ENCODE data around the gene UBAC2. TPM values are rescaled to one million over a fixed set of nuclear protein-coding genes. Genes with fewer than 3 reads are reported as not detected.

UBAC2 gene
- polyA plus RNA-seq, 4 donors = 56.2 to 92.6 (median 76.0) TPM

DNA sequence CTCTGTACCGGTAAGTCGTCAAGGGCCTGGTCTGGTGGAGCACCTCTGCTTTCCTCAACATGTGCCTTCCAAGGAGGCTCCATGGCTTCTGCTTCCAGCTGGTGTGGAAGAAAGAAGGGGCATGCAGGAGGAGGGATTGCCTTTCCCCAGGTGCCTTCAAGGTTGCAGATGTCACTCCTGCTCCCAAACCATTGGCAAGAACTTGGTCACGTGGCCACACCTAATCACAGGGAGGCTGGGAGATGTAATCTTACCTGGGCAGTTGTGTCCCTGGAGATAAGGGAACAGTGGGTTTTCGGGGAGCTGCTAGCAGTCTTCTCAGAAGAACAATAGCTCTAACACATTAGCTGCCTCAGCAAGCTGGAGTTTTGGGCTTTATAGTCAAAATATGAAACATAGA is 67.3 kb downstream of the UBAC2 start:
- FAIRE-seq = no peak
- Histone ChIP-seq H3K27ac (ENCODE audit: low read depth in 1 of 3, low read length in 2 of 3) (no peak overlapping the region), H3K9me3 (ENCODE audit: control insufficient read depth in 2 of 2, insufficient read depth in 1 of 2, low read depth in 1 of 2, low read length in 1 of 2) (peaks cover 0 to 9% of the 10 kb centered on the region in 2 donors), H3K4me1 (ENCODE audit: control insufficient read depth in 3 of 3, insufficient read depth in 2 of 3, low read depth in 1 of 3, low read length in 2 of 3) (no peaks in the 10 kb centered on the region), H3K4me3 (ENCODE audit: low read depth in 1 of 3, low read length in 3 of 3) (no peak overlapping the region), H3K27me3 (ENCODE audit: control insufficient read depth in 3 of 3, insufficient read depth in 3 of 3, low read length in 3 of 3) (no peaks in the 10 kb centered on the region), H3K36me3 (ENCODE audit: control insufficient read depth in 3 of 3, insufficient read depth in 2 of 3, low read depth in 1 of 3, low read length in 3 of 3) (peaks cover 0 to 13% (median 1%) of the 10 kb centered on the region in 3 donors)
- WGBS, 3 donors = 79 to 83% (median 82%) methylated on average over 4 of the region's 4 CpGs
- DNase-seq = no peak

DNA sequence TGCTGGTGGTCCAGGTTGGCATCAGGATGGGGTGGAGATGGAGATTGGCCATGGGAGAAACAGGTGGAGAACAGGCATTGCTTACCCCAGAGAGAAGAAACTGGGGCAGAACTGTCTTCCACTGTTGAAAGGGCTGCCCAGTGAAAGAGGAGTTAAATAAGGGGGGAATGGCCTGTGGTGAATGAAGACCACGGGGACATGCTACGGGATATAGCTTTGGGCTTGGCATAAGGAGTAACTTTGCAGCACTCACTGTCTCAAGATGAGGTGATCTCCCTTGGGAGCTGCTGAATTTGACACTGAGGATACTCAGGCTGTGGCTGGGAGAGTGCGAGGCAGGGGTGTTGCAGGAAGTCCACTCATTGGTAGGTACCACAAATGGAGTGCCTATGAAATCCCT is 68.2 kb downstream of the UBAC2 start:
- FAIRE-seq = no peak
- H3K27ac ChIP-seq (ENCODE audit: low read depth in 1 of 3, low read length in 2 of 3) = no peak overlapping the region
- 87 to 98% (median 89%) methylated on average over 3 of the region's 3 CpGs for WGBS, 3 donors
- H3K36me3 ChIP-seq (ENCODE audit: control insufficient read depth in 3 of 3, insufficient read depth in 2 of 3, low read depth in 1 of 3, low read length in 3 of 3) = peaks cover 0 to 13% (median 1%) of the 10 kb centered on the region in 3 donors
- no peak for DNase-seq
- peaks cover 0 to 9% of the 10 kb centered on the region in 2 donors for H3K9me3 ChIP-seq (ENCODE audit: control insufficient read depth in 2 of 2, insufficient read depth in 1 of 2, low read depth in 1 of 2, low read length in 1 of 2)
- no peaks in the 10 kb centered on the region for H3K27me3 ChIP-seq (ENCODE audit: control insufficient read depth in 3 of 3, insufficient read depth in 3 of 3, low read length in 3 of 3)
- H3K4me3 ChIP-seq (ENCODE audit: low read depth in 1 of 3, low read length in 3 of 3) = no peak overlapping the region
- H3K4me1 ChIP-seq (ENCODE audit: control insufficient read depth in 3 of 3, insufficient read depth in 2 of 3, low read depth in 1 of 3, low read length in 2 of 3) = no peaks in the 10 kb centered on the region

DNA sequence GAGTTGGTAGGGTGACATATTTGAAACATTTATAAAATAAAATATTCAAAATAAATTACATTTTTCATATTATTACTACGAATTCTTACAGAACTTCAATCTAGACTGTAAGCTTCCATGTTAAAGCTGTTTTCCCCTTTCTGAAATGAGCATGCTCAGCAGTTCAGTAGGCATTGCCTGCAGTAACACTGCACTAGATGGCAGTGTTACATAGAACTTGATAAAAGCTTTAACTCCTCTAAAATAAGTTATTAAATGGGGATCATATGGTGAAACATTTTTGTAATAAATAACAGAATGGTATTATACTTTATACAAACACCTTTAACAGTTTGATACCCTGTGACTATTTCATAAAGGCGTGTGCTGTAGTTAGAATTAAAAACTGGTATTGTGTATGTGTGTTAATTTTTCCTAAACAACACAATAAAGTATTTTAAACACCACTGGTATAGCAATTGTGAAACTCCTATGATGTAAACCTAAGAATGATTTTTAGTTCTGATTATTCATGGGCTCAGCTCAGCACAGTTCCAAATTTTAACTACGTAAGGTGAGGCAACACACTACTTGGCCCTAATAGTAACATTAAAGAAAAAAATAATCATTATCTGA is 69.1 kb downstream of the UBAC2 start:
- peak; percentile 36 for FAIRE-seq
- no peaks in the 10 kb centered on the region for H3K4me1 ChIP-seq (ENCODE audit: control insufficient read depth in 3 of 3, insufficient read depth in 2 of 3, low read depth in 1 of 3, low read length in 2 of 3)

DNA sequence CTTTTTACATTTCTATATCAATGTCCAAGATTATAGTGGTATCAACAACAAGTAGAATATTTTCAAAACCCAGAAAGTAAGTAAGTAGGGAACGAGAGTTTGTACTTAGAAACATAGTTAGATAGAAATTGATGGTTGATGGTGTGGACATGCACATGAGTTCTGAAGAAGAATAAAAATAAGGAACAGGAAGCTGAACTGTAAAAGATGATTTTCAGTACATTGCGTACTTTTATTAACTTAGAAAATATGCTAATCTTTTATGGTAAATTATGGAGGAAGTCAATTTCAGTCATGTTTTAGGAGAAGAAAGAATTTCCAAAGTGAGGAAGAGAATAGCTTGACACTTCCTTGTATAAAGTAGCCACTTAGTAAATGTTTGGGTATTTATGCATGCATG is 69.9 kb downstream of the UBAC2 start:
- WGBS, 3 donors = 68 to 95% (median 86%) methylated on average over 2 of the region's 2 CpGs
- FAIRE-seq = peak; percentile 15
- Histone ChIP-seq H3K27ac (ENCODE audit: low read depth in 1 of 3, low read length in 2 of 3) (no peak overlapping the region), H3K4me3 (ENCODE audit: low read depth in 1 of 3, low read length in 3 of 3) (no peak overlapping the region), H3K4me1 (ENCODE audit: control insufficient read depth in 3 of 3, insufficient read depth in 2 of 3, low read depth in 1 of 3, low read length in 2 of 3) (no peaks in the 10 kb centered on the region), H3K9me3 (ENCODE audit: control insufficient read depth in 2 of 2, insufficient read depth in 1 of 2, low read depth in 1 of 2, low read length in 1 of 2) (peaks cover 0 to 9% of the 10 kb centered on the region in 2 donors), H3K27me3 (ENCODE audit: control insufficient read depth in 3 of 3, insufficient read depth in 3 of 3, low read length in 3 of 3) (no peaks in the 10 kb centered on the region), H3K36me3 (ENCODE audit: control insufficient read depth in 3 of 3, insufficient read depth in 2 of 3, low read depth in 1 of 3, low read length in 3 of 3) (peaks cover 0 to 11% (median 0%) of the 10 kb centered on the region in 3 donors)
- no peak for DNase-seq

More for the DNA sequence above, 69.1 kb downstream of the UBAC2 start:
- peak; percentile 50 to 54 for DNase-seq
- Histone ChIP-seq H3K36me3 (ENCODE audit: control insufficient read depth in 3 of 3, insufficient read depth in 2 of 3, low read depth in 1 of 3, low read length in 3 of 3) (peaks cover 0 to 9% (median 1%) of the 10 kb centered on the region in 3 donors), H3K27me3 (ENCODE audit: control insufficient read depth in 3 of 3, insufficient read depth in 3 of 3, low read length in 3 of 3) (no peaks in the 10 kb centered on the region), H3K4me3 (ENCODE audit: low read depth in 1 of 3, low read length in 3 of 3) (no peak overlapping the region), H3K27ac (ENCODE audit: low read depth in 1 of 3, low read length in 2 of 3) (no peak overlapping the region), H3K9me3 (ENCODE audit: control insufficient read depth in 2 of 2, insufficient read depth in 1 of 2, low read depth in 1 of 2, low read length in 1 of 2) (peaks cover 0 to 9% of the 10 kb centered on the region in 2 donors)
- 62 to 80% (median 65%) methylated on average over 3 of the region's 3 CpGs for WGBS, 3 donors

DNA sequence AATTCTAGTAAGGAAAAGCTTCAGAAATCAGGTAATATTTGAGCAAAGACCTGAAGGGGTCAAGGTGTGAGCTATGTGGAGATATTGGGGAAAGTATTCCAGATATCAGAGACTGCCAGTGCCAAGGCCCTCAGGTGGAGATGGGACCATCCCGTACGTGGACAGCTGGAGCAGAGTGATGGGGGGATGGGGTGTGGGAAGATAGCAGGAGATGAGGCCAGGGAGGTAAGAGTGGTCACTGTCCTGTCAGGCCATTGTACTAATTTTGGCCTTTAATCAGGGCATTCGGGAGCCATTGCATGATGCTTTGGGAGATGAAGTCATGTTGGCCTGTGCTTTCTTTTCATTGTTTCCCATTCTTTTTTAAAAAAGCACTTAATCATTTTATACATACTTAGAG is 70.6 kb downstream of the UBAC2 start:
- Histone ChIP-seq H3K9me3 (ENCODE audit: control insufficient read depth in 2 of 2, insufficient read depth in 1 of 2, low read depth in 1 of 2, low read length in 1 of 2) (peaks cover 0 to 9% of the 10 kb centered on the region in 2 donors), H3K27ac (ENCODE audit: low read depth in 1 of 3, low read length in 2 of 3) (peak overlapping the region in 1 of 3 donors; percentile 1), H3K4me1 (ENCODE audit: control insufficient read depth in 3 of 3, insufficient read depth in 2 of 3, low read depth in 1 of 3, low read length in 2 of 3) (no peaks in the 10 kb centered on the region), H3K36me3 (ENCODE audit: control insufficient read depth in 3 of 3, insufficient read depth in 2 of 3, low read depth in 1 of 3, low read length in 3 of 3) (peaks cover 0 to 12% (median 0%) of the 10 kb centered on the region in 3 donors), H3K27me3 (ENCODE audit: control insufficient read depth in 3 of 3, insufficient read depth in 3 of 3, low read length in 3 of 3) (no peaks in the 10 kb centered on the region), H3K4me3 (ENCODE audit: low read depth in 1 of 3, low read length in 3 of 3) (no peak overlapping the region)
- FAIRE-seq (no peak), DNase-seq (no peak)
- WGBS, 3 donors = 80 to 94% (median 86%) methylated on average over 3 of the region's 3 CpGs

DNA sequence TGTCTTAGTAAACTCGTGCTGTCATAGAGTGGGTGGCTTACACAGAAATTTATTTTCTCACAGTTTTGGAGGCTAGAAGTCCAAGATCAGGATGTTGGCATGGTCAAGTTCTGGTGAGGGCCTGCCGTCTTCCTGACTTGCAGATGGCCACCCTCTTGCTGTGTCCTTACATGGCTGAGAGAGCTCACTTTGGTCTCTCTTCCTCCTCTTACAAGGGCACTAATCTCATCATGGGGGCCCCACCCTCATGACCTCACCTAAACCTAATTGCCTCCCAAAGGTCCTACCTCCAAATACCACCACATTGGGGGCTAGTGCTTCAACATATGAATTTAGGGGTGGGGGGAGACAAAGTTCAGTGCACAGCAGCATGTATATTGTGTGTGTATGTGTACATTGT is 71.8 kb downstream of the UBAC2 start:
- no peaks in the 10 kb centered on the region for H3K27me3 ChIP-seq (ENCODE audit: control insufficient read depth in 3 of 3, insufficient read depth in 3 of 3, low read length in 3 of 3)
- H3K36me3 ChIP-seq (ENCODE audit: control insufficient read depth in 3 of 3, insufficient read depth in 2 of 3, low read depth in 1 of 3, low read length in 3 of 3) = peaks cover 0 to 16% (median 0%) of the 10 kb centered on the region in 3 donors
- FAIRE-seq (no peak), DNase-seq (no peak)
- no peak overlapping the region for H3K4me3 ChIP-seq (ENCODE audit: low read depth in 1 of 3, low read length in 3 of 3)
- no peaks in the 10 kb centered on the region for H3K4me1 ChIP-seq (ENCODE audit: control insufficient read depth in 3 of 3, insufficient read depth in 2 of 3, low read depth in 1 of 3, low read length in 2 of 3)
- peak overlapping the region in 1 of 3 donors; percentile 27 for H3K27ac ChIP-seq (ENCODE audit: low read depth in 1 of 3, low read length in 2 of 3)
- peaks cover 0 to 9% of the 10 kb centered on the region in 2 donors for H3K9me3 ChIP-seq (ENCODE audit: control insufficient read depth in 2 of 2, insufficient read depth in 1 of 2, low read depth in 1 of 2, low read length in 1 of 2)
- WGBS, 3 donors = 96 to 100% (median 97%) methylated on average over 2 of the region's 2 CpGs

DNA sequence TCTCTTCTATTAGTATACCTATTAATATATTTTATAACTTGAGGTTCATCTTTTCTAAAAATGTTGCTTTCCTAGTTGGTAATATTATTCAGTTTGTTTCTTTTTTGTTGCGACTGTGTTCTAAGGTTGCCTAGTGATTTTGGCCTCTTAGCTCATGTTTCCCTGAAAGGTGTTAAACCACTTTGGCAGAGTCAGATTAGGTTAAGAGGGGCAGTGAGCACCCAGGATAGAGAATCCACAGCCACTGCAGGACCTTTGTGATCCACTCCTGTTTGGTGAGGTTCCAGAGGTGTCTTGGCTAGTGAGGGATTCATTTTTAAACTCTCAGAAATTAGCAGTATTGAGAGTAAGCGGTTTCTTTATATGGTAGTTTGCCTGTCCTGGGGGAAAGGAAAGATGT is 72.5 kb downstream of the UBAC2 start:
- FAIRE-seq (no peak), DNase-seq (no peak)
- Histone ChIP-seq H3K4me3 (ENCODE audit: low read depth in 1 of 3, low read length in 3 of 3) (no peak overlapping the region), H3K27ac (ENCODE audit: low read depth in 1 of 3, low read length in 2 of 3) (no peak overlapping the region), H3K27me3 (ENCODE audit: control insufficient read depth in 3 of 3, insufficient read depth in 3 of 3, low read length in 3 of 3) (no peaks in the 10 kb centered on the region), H3K9me3 (ENCODE audit: control insufficient read depth in 2 of 2, insufficient read depth in 1 of 2, low read depth in 1 of 2, low read length in 1 of 2) (peaks cover 0 to 9% of the 10 kb centered on the region in 2 donors), H3K4me1 (ENCODE audit: control insufficient read depth in 3 of 3, insufficient read depth in 2 of 3, low read depth in 1 of 3, low read length in 2 of 3) (no peaks in the 10 kb centered on the region), H3K36me3 (ENCODE audit: control insufficient read depth in 3 of 3, insufficient read depth in 2 of 3, low read depth in 1 of 3, low read length in 3 of 3) (peaks cover 0 to 14% (median under 1%) of the 10 kb centered on the region in 3 donors)
- WGBS, 3 donors = 76 to 94% (median 93%) methylated on average over 2 of the region's 2 CpGs

DNA sequence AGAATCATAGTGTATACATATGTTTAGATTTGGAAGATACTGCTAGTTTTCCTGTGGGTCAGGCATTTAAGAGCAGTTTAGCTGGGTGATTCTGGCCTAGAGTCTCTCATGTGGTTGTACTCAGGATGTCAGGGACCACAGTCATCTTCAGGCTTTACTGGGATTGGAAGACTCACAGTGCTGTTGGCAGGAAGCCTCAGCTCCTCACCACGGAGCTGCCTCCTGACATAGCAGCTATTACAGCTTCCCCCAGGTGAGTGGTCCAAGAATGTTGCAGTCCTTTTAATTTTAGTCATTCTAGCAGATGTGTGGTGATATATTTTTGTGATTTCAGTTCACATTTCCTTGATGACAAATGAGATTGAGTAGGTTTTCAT is 74.4 kb downstream of the UBAC2 start:
- Histone ChIP-seq H3K27me3 (ENCODE audit: control insufficient read depth in 3 of 3, insufficient read depth in 3 of 3, low read length in 3 of 3) (no peaks in the 10 kb centered on the region), H3K27ac (ENCODE audit: low read depth in 1 of 3, low read length in 2 of 3) (peak overlapping the region in 1 of 3 donors; percentile 5)

More for the DNA sequence above, 74.4 kb downstream of the UBAC2 start:
- Histone ChIP-seq H3K4me3 (ENCODE audit: low read depth in 1 of 3, low read length in 3 of 3) (no peak overlapping the region), H3K36me3 (ENCODE audit: control insufficient read depth in 3 of 3, insufficient read depth in 2 of 3, low read depth in 1 of 3, low read length in 3 of 3) (peaks cover 0 to 11% (median 3%) of the 10 kb centered on the region in 3 donors), H3K4me1 (ENCODE audit: control insufficient read depth in 3 of 3, insufficient read depth in 2 of 3, low read depth in 1 of 3, low read length in 2 of 3) (peaks cover 0 to 5% (median 0%) of the 10 kb centered on the region in 3 donors), H3K9me3 (ENCODE audit: control insufficient read depth in 2 of 2, insufficient read depth in 1 of 2, low read depth in 1 of 2, low read length in 1 of 2) (peaks cover 0 to 9% of the 10 kb centered on the region in 2 donors)
- no peak for FAIRE-seq
- WGBS, 3 donors = 44 to 65% (median 46%) methylated on average over 1 of the region's 1 CpG
- peak in 1 of 2 donors; percentile 42 for DNase-seq

Measured in small intestine (tissue), 7 donors.